ENCODE results near the gene TMEM87A.

TMEM87A gene

GRCh38 chr15:42215913-42216829, 57.1 kb downstream of the TMEM87A start:
- no peak for TF ChIP-seq CTCF (IDR thresholded peaks at IDR 0.05; ENCODE audit: insufficient read depth, low read length)
- no peak for TF ChIP-seq GABPA (IDR thresholded peaks at IDR 0.05; ENCODE audit: low read depth)
- no peak for TF ChIP-seq SPI1 (IDR thresholded peaks at IDR 0.05; ENCODE audit: borderline replicate concordance, low read depth)
- TF ChIP-seq POLR2AphosphoS5 (IDR thresholded peaks at IDR 0.05; ENCODE audit: low read depth) = no peak
- no peak for TF ChIP-seq REST (IDR thresholded peaks at IDR 0.05; ENCODE audit: insufficient replicate concordance, low read depth)
- no peak overlapping the region for H3K4me3 ChIP-seq (replicated peaks; ENCODE audit: insufficient read depth, low read length)
- H3K27me3 ChIP-seq (ENCODE audit: insufficient read depth, poor library complexity, severe bottlenecking) = no peaks in the 10 kb centered on the region
- no peak overlapping the region for H3K27ac ChIP-seq (replicated peaks)
- no peak for DNase-seq (ENCODE audit: low read depth in 1 of 2, low spot score in 1 of 2)

- no peak for DNase-seq (ENCODE audit: low read depth in 1 of 2, low spot score in 1 of 2)
- Histone ChIP-seq H3K27ac (replicated peaks) (no peak overlapping the region), H3K27me3 (ENCODE audit: insufficient read depth, poor library complexity, severe bottlenecking) (no peaks in the 10 kb centered on the region), H3K4me3 (replicated peaks; ENCODE audit: insufficient read depth, low read length) (no peak overlapping the region)
- TF ChIP-seq GABPA (IDR thresholded peaks at IDR 0.05; ENCODE audit: low read depth) (no peak), CTCF (IDR thresholded peaks at IDR 0.05; ENCODE audit: insufficient read depth, low read length) (no peak), REST (IDR thresholded peaks at IDR 0.05; ENCODE audit: insufficient replicate concordance, low read depth) (no peak), POLR2AphosphoS5 (IDR thresholded peaks at IDR 0.05; ENCODE audit: low read depth) (no peak), SPI1 (IDR thresholded peaks at IDR 0.05; ENCODE audit: borderline replicate concordance, low read depth) (no peak)
These were observed 58.6 kb downstream of the TMEM87A start for GRCh38 chr15:42214600-42214999.

- Histone ChIP-seq H3K4me3 (replicated peaks; ENCODE audit: insufficient read depth, low read length) (no peak overlapping the region), H3K27ac (replicated peaks) (no peak overlapping the region), H3K27me3 (ENCODE audit: insufficient read depth, poor library complexity, severe bottlenecking) (no peaks in the 10 kb centered on the region)
- no peak for DNase-seq (ENCODE audit: low read depth in 1 of 2, low spot score in 1 of 2)
- TF ChIP-seq POLR2AphosphoS5 (IDR thresholded peaks at IDR 0.05; ENCODE audit: low read depth) (no peak), SPI1 (IDR thresholded peaks at IDR 0.05; ENCODE audit: borderline replicate concordance, low read depth) (no peak), CTCF (IDR thresholded peaks at IDR 0.05; ENCODE audit: insufficient read depth, low read length) (no peak), REST (IDR thresholded peaks at IDR 0.05; ENCODE audit: insufficient replicate concordance, low read depth) (no peak), GABPA (IDR thresholded peaks at IDR 0.05; ENCODE audit: low read depth) (no peak)
These were observed 59.7 kb downstream of the TMEM87A start for GRCh38 chr15:42213511-42213910.

Measured in HL-60 (cell line).